Measurements from ENCODE around the gene SCO1. TPM values are rescaled to one million over a fixed set of nuclear protein-coding genes. Genes with fewer than 3 reads are reported as not detected.
"Not testable (repeated sequence)": the region's sequence is repeated elsewhere in the genome, so short reads cannot be mapped to it uniquely, and the experiment has no call there.

The SCO1 gene
- total RNA-seq, 4 donors from 2014 or later, result 31.2 to 36.0 (median 34.9) TPM

DNA sequence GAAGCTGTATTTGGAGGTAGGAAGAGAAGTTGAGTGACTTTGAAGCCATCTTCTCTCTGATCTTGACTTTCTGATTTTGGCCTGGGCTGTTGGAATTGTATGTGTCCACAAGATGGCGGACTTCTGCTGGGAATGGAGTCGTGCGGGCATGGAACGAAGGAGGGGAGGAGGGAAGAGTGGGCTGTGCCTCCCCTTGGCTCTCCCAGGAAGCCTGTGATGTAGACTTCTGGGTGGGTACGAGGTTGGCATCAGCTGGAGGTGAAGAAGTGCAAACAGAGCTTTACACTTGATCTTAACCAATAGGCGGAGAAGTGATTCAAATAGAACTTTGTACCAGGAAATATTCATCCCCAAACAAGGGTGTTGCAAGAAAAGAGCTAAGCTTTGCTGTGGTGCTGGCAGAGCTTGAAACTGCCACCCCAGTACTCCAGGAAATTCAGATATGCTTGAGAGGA, 39.9 kb upstream of the SCO1 start:
- TF ChIP-seq POLR2A (IDR thresholded peaks at IDR 0.05), result no peak
- TF ChIP-seq, protein P1, sequence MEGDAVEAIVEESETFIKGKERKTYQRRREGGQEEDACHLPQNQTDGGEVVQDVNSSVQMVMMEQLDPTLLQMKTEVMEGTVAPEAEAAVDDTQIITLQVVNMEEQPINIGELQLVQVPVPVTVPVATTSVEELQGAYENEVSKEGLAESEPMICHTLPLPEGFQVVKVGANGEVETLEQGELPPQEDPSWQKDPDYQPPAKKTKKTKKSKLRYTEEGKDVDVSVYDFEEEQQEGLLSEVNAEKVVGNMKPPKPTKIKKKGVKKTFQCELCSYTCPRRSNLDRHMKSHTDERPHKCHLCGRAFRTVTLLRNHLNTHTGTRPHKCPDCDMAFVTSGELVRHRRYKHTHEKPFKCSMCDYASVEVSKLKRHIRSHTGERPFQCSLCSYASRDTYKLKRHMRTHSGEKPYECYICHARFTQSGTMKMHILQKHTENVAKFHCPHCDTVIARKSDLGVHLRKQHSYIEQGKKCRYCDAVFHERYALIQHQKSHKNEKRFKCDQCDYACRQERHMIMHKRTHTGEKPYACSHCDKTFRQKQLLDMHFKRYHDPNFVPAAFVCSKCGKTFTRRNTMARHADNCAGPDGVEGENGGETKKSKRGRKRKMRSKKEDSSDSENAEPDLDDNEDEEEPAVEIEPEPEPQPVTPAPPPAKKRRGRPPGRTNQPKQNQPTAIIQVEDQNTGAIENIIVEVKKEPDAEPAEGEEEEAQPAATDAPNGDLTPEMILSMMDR (IDR thresholded peaks at IDR 0.05), result peak; percentile 52 to 85 (median 77)
- no peaks in the 10 kb centered on the region for H3K9me3 ChIP-seq
- intact Hi-C loops (cut with DNase I), result loop anchor here (5.0 kb wide), 1 partner anchor 105 kb away; no protein-coding TSS in a partner anchor
- peak; percentile 55 to 59 for DNase-seq
- no peaks in the 10 kb centered on the region for H3K36me3 ChIP-seq
- no peak overlapping the region for H3K27ac ChIP-seq
- no peaks in the 10 kb centered on the region for H3K4me1 ChIP-seq
- H3K27me3 ChIP-seq, result no peaks in the 10 kb centered on the region
- 17 to 18% methylated on average over 6 of the region's 6 CpGs for WGBS, 2 donors
- no peak overlapping the region for H3K4me3 ChIP-seq (replicated peaks in 1 of 3)

DNA sequence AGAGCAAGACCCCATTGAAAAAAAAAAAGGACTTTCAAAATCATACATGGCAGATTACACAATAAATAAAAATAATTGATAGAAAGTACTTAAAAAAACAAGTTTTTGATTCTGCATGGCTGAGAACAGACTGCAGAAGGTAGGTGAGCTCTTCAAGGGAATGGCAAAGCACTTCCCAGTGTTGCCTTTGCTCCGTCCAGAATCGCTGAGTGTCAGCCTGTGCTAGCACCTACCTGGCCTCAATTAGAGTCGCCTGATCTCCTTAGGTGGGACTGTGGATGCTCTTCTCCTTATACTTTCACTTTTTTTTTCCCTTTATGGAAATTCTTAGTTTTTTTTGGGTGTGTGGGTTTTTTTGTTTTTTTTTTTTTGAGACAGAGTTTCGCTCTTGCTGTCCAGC, 38.5 kb upstream of the SCO1 start:
- no peak for DNase-seq
- no peak overlapping the region for H3K27ac ChIP-seq
- TF ChIP-seq, protein P1 (IDR thresholded peaks at IDR 0.05), result no peak
- no peak for TF ChIP-seq POLR2A (IDR thresholded peaks at IDR 0.05)
- WGBS, 2 donors, result 79 to 82% methylated on average over 4 of the region's 4 CpGs
- H3K36me3 ChIP-seq, result no peaks in the 10 kb centered on the region
- no peaks in the 10 kb centered on the region for H3K27me3 ChIP-seq
- intact Hi-C loops (cut with DNase I), result loop anchor here (5.0 kb wide), 1 partner anchor 106 kb away; no protein-coding TSS in a partner anchor
- H3K4me3 ChIP-seq (replicated peaks in 1 of 3), result no peak overlapping the region
- no peaks in the 10 kb centered on the region for H3K9me3 ChIP-seq
- no peaks in the 10 kb centered on the region for H3K4me1 ChIP-seq

DNA sequence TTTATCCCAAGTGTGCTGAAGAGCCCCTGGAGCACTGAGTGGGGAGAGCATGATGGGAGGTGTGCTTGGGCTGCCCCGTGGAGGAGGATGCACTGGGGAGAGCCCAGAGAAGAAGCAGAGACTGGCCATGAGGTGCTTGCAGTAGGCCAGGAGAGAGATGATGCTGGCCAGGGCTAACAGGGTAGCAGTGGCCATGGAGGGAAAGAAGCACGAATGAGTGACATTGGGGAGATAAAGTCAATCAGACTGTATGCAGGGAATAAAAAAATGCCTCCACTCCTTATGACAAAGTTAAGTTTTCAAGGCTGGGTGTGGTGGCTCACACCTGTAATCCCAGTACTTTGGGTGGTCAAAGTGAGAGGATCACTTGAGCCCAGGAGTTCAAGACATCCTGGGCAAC, 37.9 kb upstream of the SCO1 start:
- H3K4me3 ChIP-seq (replicated peaks in 1 of 3), result no peak overlapping the region
- 63 to 73% methylated on average over 2 of the region's 2 CpGs for WGBS, 2 donors
- no peak overlapping the region for H3K27ac ChIP-seq
- no peaks in the 10 kb centered on the region for H3K36me3 ChIP-seq
- intact Hi-C loops (cut with DNase I), result loop anchor here (5.0 kb wide), 1 partner anchor 107 kb away; no protein-coding TSS in a partner anchor
- no peaks in the 10 kb centered on the region for H3K27me3 ChIP-seq
- DNase-seq, result no peak
- H3K9me3 ChIP-seq, result no peaks in the 10 kb centered on the region
- no peaks in the 10 kb centered on the region for H3K4me1 ChIP-seq
- TF ChIP-seq, protein P1 (IDR thresholded peaks at IDR 0.05), result no peak
- no peak for TF ChIP-seq POLR2A (IDR thresholded peaks at IDR 0.05)

DNA sequence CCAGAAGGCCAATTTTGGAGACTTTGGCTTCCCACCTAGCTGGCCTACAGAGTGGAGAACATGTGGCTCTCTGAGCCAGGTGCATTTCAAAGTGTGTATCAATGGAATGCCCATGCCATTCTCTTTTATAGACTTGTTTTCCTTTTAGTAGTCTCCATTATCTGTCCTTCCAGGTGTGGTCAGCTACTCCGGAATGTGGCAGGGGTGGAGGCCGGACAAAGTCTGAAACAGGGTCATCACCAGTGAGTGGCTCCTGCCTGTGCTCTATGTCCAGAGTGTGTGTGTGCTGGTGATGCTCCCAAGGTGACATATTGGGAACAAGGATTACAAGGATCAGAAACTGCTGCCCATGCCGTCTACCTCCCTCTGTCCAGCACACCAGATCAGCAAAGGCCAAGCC, 36.3 kb upstream of the SCO1 start:
- intact Hi-C loops (cut with DNase I), result no loop called here
- H3K4me3 ChIP-seq (replicated peaks in 1 of 3), result no peak overlapping the region
- peaks cover 0 to 4% of the 10 kb centered on the region in 2 donors for H3K4me1 ChIP-seq
- TF ChIP-seq, protein P1 (IDR thresholded peaks at IDR 0.05), result no peak
- TF ChIP-seq POLR2A (IDR thresholded peaks at IDR 0.05), result no peak
- DNase-seq, result no peak
- 89 to 91% methylated on average over 3 of the region's 3 CpGs for WGBS, 2 donors
- no peak overlapping the region for H3K27ac ChIP-seq
- no peaks in the 10 kb centered on the region for H3K9me3 ChIP-seq
- H3K27me3 ChIP-seq, result no peaks in the 10 kb centered on the region
- no peaks in the 10 kb centered on the region for H3K36me3 ChIP-seq

DNA sequence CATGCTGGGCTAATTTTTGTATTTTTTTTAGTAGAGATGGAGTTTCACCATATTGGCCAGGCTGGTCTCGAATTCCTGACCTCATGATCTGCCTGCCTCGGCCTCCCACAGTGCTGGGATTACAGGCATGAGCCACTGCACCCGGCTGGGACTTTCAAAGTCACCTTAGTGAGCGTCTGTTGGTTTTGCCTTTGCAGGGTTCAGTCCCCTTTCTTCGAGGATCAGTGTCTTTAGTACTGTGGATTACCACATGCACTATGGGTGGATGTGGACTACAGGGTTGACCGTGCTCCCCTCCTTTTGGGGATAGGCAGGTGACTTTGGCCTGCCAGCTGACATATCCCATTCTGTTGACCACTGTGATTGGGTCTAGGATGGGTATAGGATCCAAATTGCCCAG, 34.8 kb upstream of the SCO1 start:
- intact Hi-C loops (cut with DNase I); DNase-seq; H3K4me3 ChIP-seq (replicated peaks in 1 of 3); H3K36me3 ChIP-seq; H3K27ac ChIP-seq; H3K4me1 ChIP-seq; H3K9me3 ChIP-seq; H3K27me3 ChIP-seq: not testable (repeated sequence)
- WGBS, 2 donors, result 89 to 96% methylated on average over 6 of the region's 6 CpGs
